NCI-H1092 (cell line): ENCODE data around the gene ATP5PF.
"Not testable (repeated sequence)": the region's sequence is repeated elsewhere in the genome, so short reads cannot be mapped to it uniquely, and the experiment has no call there.

Source experiments
- DNase-seq: peaks from one replicate; lab custom pipeline; 2025; lab: John Stamatoyannopoulos, UW

Gene ATP5PF

GRCh38 chr21:25722631-25723030 lies 12.1 kb downstream of the ATP5PF start:
- DNase-seq: no peak

- DNase-seq: no peak
Observed at GRCh38 chr21:25721987-25722386, 12.7 kb downstream of the ATP5PF start.

GRCh38 chr21:25717491-25718147 lies 17.1 kb downstream of the ATP5PF start:
- DNase-seq: no peak

- not testable (repeated sequence) for DNase-seq
Observed at GRCh38 chr21:25714066-25714465, 20.6 kb downstream of the ATP5PF start.

- DNase-seq: no peak
Observed at GRCh38 chr21:25710550-25710949, 24.2 kb downstream of the ATP5PF start.

GRCh38 chr21:25709684-25710265 lies 24.9 kb downstream of the ATP5PF start:
- no peak for DNase-seq

- peak; percentile 8 for DNase-seq
Observed at GRCh38 chr21:25708467-25709065, 26.1 kb downstream of the ATP5PF start.

- no peak for DNase-seq
Observed at GRCh38 chr21:25701529-25701928, 33.2 kb downstream of the ATP5PF start.

- DNase-seq: no peak
Observed at GRCh38 chr21:25700741-25701140, 34.0 kb downstream of the ATP5PF start.

GRCh38 chr21:25695461-25695860 lies 39.2 kb downstream of the ATP5PF start:
- not testable (repeated sequence) for DNase-seq

GRCh38 chr21:25691976-25692375 lies 42.7 kb downstream of the ATP5PF start:
- no peak for DNase-seq

GRCh38 chr21:25689226-25689625 lies 45.5 kb downstream of the ATP5PF start:
- DNase-seq: no peak

- DNase-seq: no peak
Observed at GRCh38 chr21:25688275-25689155, 46.2 kb downstream of the ATP5PF start.

GRCh38 chr21:25687787-25688186 lies 46.9 kb downstream of the ATP5PF start:
- no peak for DNase-seq

GRCh38 chr21:25682382-25682781 lies 52.3 kb downstream of the ATP5PF start:
- DNase-seq: no peak

GRCh38 chr21:25676451-25676850 lies 58.3 kb downstream of the ATP5PF start:
- DNase-seq: no peak
